WTC11 (cell line): ENCODE results near the gene TGFBI. TPM values are rescaled to one million over a fixed set of nuclear protein-coding genes. Genes with fewer than 3 reads are reported as not detected.

Source experiments
- ATAC-seq: fragments of 200-7000 bp; cut with Tn5 transposase; 2 replicates; pipeline ENCODE4 v1.10.0; 2021; ENCODE audit warnings: mild to moderate bottlenecking, moderate library complexity
- CTCF ChIA-PET: fragments of 300-600 bp; sonication (Branson Sonifier 250); formaldehyde crosslinking; loops from one replicate; lab custom pipeline; 2021; ENCODE audit warnings: antibody characterized with exemption; lab: Charles Lee
- POLR2A ChIA-PET: fragments of 350-600 bp; sonication (Branson Sonifier 250); formaldehyde crosslinking; loops from one replicate; lab custom pipeline; 2021; ENCODE audit warnings: antibody characterized with exemption; lab: Charles Lee
- DNase-seq: peaks from one replicate; pipeline ENCODE4 v3.0.0; 2021; ENCODE audit warnings: low spot score
- H3K27ac Mint-ChIP-seq: 2 replicates; pipeline ENCODE4 v1.8.0; 2021; ENCODE audit warnings: mixed read lengths
- H3K27me3 Mint-ChIP-seq: 2 replicates; pipeline ENCODE4 v1.8.0; 2021; ENCODE audit warnings: low read depth, mild to moderate bottlenecking, moderate library complexity, mixed read lengths
- H3K36me3 Mint-ChIP-seq: 2 replicates; pipeline ENCODE4 v1.8.0; 2021; ENCODE audit warnings: mixed read lengths
- H3K4me1 Mint-ChIP-seq: 2 replicates; pipeline ENCODE4 v1.8.0; 2022; ENCODE audit warnings: mixed read lengths
- H3K4me3 Mint-ChIP-seq: 2 replicates; pipeline ENCODE4 v1.8.0; 2021; ENCODE audit warnings: mild to moderate bottlenecking, moderate library complexity, mixed read lengths
- H3K9me3 Mint-ChIP-seq: 2 replicates; pipeline ENCODE4 v1.8.0; 2021; ENCODE audit warnings: mixed read lengths
- AFF4 ChIP-seq: sonication (generic); formaldehyde crosslinking; IDR thresholded peaks from 2 replicates; pipeline ENCODE4 v1.8.1; 2023; ENCODE audit warnings: mild to moderate bottlenecking, missing genetic modification reagents, borderline replicate concordance
- ATF1 ChIP-seq: sonication (generic); formaldehyde crosslinking; IDR thresholded peaks from 2 replicates; pipeline ENCODE4 v1.8.1; 2023; ENCODE audit warnings: mild to moderate bottlenecking, moderate library complexity, missing genetic modification reagents
- CREB1 ChIP-seq: sonication (generic); formaldehyde crosslinking; IDR thresholded peaks from 2 replicates; pipeline ENCODE4 v1.8.0; 2023; ENCODE audit warnings: mild to moderate bottlenecking, missing genetic modification reagents
- ELF4 ChIP-seq: sonication (generic); formaldehyde crosslinking; IDR thresholded peaks from 2 replicates; pipeline ENCODE4 v1.8.1; 2022; ENCODE audit warnings: low read depth, mild to moderate bottlenecking, moderate library complexity, missing genetic modification reagents
- FOXP4 ChIP-seq: sonication (generic); formaldehyde crosslinking; IDR thresholded peaks from 2 replicates; pipeline ENCODE4 v1.8.0; 2022; ENCODE audit warnings: mild to moderate bottlenecking, missing genetic modification reagents
- IRF1 ChIP-seq: sonication (generic); formaldehyde crosslinking; IDR thresholded peaks from 2 replicates; pipeline ENCODE4 v1.8.0; 2023; ENCODE audit warnings: missing genetic modification reagents
- NR2C2 ChIP-seq: sonication (generic); formaldehyde crosslinking; IDR thresholded peaks from 2 replicates; pipeline ENCODE4 v1.8.0; 2022; ENCODE audit warnings: mild to moderate bottlenecking, missing genetic modification reagents
- NR3C1 ChIP-seq: sonication (generic); formaldehyde crosslinking; conservative IDR thresholded peaks from 2 replicates; pipeline ENCODE4 v1.8.1; 2023; ENCODE audit warnings: low read depth, mild to moderate bottlenecking, missing genetic modification reagents
- OVOL2 ChIP-seq: fragments of 250-450 bp; sonication (Bioruptor Pico); IDR thresholded peaks from 2 replicates; pipeline ENCODE4 v1.9.0; 2021; ENCODE audit warnings: mild to moderate bottlenecking, borderline replicate concordance
- PRDM15 ChIP-seq: sonication (generic); formaldehyde crosslinking; IDR thresholded peaks from 2 replicates; pipeline ENCODE4 v1.8.0; 2022; ENCODE audit warnings: missing genetic modification reagents
- PRRX2 ChIP-seq: fragments of 250-450 bp; sonication (Bioruptor Pico); IDR thresholded peaks from 2 replicates; pipeline ENCODE4 v1.8.0; 2021; ENCODE audit warnings: mild to moderate bottlenecking
- RORB ChIP-seq: fragments of 250-450 bp; sonication (Bioruptor Pico); IDR thresholded peaks from 2 replicates; pipeline ENCODE4 v1.9.0; 2021; ENCODE audit warnings: mild to moderate bottlenecking
- SMAD4 ChIP-seq: sonication (generic); formaldehyde crosslinking; IDR thresholded peaks from 2 replicates; pipeline ENCODE4 v1.8.0; 2022; ENCODE audit warnings: mild to moderate bottlenecking, missing genetic modification reagents
- SOX15 ChIP-seq: fragments of 250-450 bp; sonication (Bioruptor Pico); IDR thresholded peaks from 2 replicates; pipeline ENCODE4 v1.9.0; 2021; ENCODE audit warnings: mild to moderate bottlenecking
- TP53 ChIP-seq: sonication (generic); formaldehyde crosslinking; IDR thresholded peaks from 2 replicates; pipeline ENCODE4 v1.8.1; 2023; ENCODE audit warnings: mild to moderate bottlenecking, missing genetic modification reagents
- USF1 ChIP-seq: sonication (generic); formaldehyde crosslinking; IDR thresholded peaks from 2 replicates; pipeline ENCODE4 v1.8.0; 2022; ENCODE audit warnings: mild to moderate bottlenecking, missing genetic modification reagents
- ZMAT4 ChIP-seq: fragments of 250-450 bp; sonication (Bioruptor Pico); IDR thresholded peaks from 2 replicates; pipeline ENCODE4 v1.9.0; 2021; ENCODE audit warnings: mild to moderate bottlenecking
- ZNF219 ChIP-seq: sonication (generic); formaldehyde crosslinking; IDR thresholded peaks from 2 replicates; pipeline ENCODE4 v1.8.0; 2023; ENCODE audit warnings: missing genetic modification reagents, mild to moderate bottlenecking, borderline replicate concordance
- ZNF232 ChIP-seq: sonication (generic); formaldehyde crosslinking; IDR thresholded peaks from 2 replicates; pipeline ENCODE4 v1.8.0; 2022; ENCODE audit warnings: mild to moderate bottlenecking, missing genetic modification reagents
- ZNF281 ChIP-seq: sonication (generic); formaldehyde crosslinking; IDR thresholded peaks from 2 replicates; pipeline ENCODE4 v1.8.0; 2023; ENCODE audit warnings: mild to moderate bottlenecking, missing genetic modification reagents
- ZNF396 ChIP-seq: fragments of 250-450 bp; sonication (Bioruptor Pico); IDR thresholded peaks from 2 replicates; pipeline ENCODE4 v1.8.0; 2021; ENCODE audit warnings: mild to moderate bottlenecking, moderate library complexity, borderline replicate concordance
- ZNF416 ChIP-seq: fragments of 250-450 bp; sonication (Bioruptor Pico); IDR thresholded peaks from 2 replicates; pipeline ENCODE4 v1.9.0; 2021; ENCODE audit warnings: mild to moderate bottlenecking, inconsistent platforms
- ZNF423 ChIP-seq: fragments of 250-450 bp; sonication (Bioruptor Pico); IDR thresholded peaks from 2 replicates; pipeline ENCODE4 v2.1.2; 2022; ENCODE audit warnings: mild to moderate bottlenecking, moderate library complexity
- total RNA-seq: library from RNA; stranded (reverse); gene quantifications from 3 replicates; pipeline ENCODE4 v1.2.3, GENCODE V29; 2021

Gene TGFBI
- total RNA-seq, 1 experiment from 2014 or later, result 7.2 TPM

- H3K36me3 Mint-ChIP-seq, result no peaks in the 10 kb centered on the region
- DNase-seq (no peak), ATAC-seq (no peak)
- no peak overlapping the region for H3K4me3 Mint-ChIP-seq
- H3K27me3 Mint-ChIP-seq, result no peaks in the 10 kb centered on the region; the same call in 1 of the 2 replicates
- H3K4me1 Mint-ChIP-seq, result no peaks in the 10 kb centered on the region
- CTCF ChIA-PET, result interaction anchor here (1.4 to 2.2 kb wide), 2 partner anchors 13 to 67 kb away, joined by 3 to 12 read pairs; no protein-coding TSS in a partner anchor
- TF ChIP-seq NR3C1 (CRISPR knock-in tag) (no peak), ZNF219 (no peak), ZNF423 (no peak), ZMAT4 (CRISPR knock-in tag) (no peak), FOXP4 (CRISPR knock-in tag) (no peak), USF1 (no peak), ZNF416 (CRISPR knock-in tag) (no peak), ZNF396 (CRISPR knock-in tag) (no peak), ATF1 (CRISPR knock-in tag) (no peak), TP53 (CRISPR knock-in tag) (no peak), RORB (CRISPR knock-in tag) (no peak), ELF4 (no peak), PRDM15 (no peak), OVOL2 (CRISPR knock-in tag) (no peak), SMAD4 (no peak)
- 0 out of 2 replicates have a peak, but pooled peaks cover 6% of the 10 kb centered on the region for H3K9me3 Mint-ChIP-seq
- POLR2A ChIA-PET, result no interaction called here
- H3K27ac Mint-ChIP-seq, result no peak overlapping the region
Observed at GRCh38 chr5:135990528-135991255, 38.1 kb upstream of the TGFBI start.

GRCh38 chr5:135991429-135991828, 37.4 kb upstream of the TGFBI start:
- H3K27ac Mint-ChIP-seq, result no peak overlapping the region
- CTCF ChIA-PET, result no interaction called here
- no peak for DNase-seq
- ATAC-seq, result no peak
- 0 out of 2 replicates have a peak, but pooled peaks cover 6% of the 10 kb centered on the region for H3K9me3 Mint-ChIP-seq
- no peaks in the 10 kb centered on the region for H3K36me3 Mint-ChIP-seq
- no peak overlapping the region for H3K4me3 Mint-ChIP-seq
- no peaks in the 10 kb centered on the region; the same call in 1 of the 2 replicates for H3K27me3 Mint-ChIP-seq
- no peaks in the 10 kb centered on the region for H3K4me1 Mint-ChIP-seq
- POLR2A ChIA-PET, result no interaction called here
- TF ChIP-seq AFF4 (CRISPR knock-in tag) (no peak), CREB1 (CRISPR knock-in tag) (no peak), NR2C2 (CRISPR knock-in tag) (no peak), ZNF281 (CRISPR knock-in tag) (no peak), PRRX2 (CRISPR knock-in tag) (no peak), SOX15 (no peak), ZNF232 (CRISPR knock-in tag) (no peak), IRF1 (CRISPR knock-in tag) (no peak)
